HG03469 (cell line): ENCODE measurements around the gene SELPLG.
"Not testable (repeated sequence)": the region's sequence is repeated elsewhere in the genome, so short reads cannot be mapped to it uniquely, and the experiment has no call there.

ENCODE experiments used
- ATAC-seq: cut with Tn5 transposase; IDR thresholded peaks from one replicate; pipeline ENCODE4 v1.9.1; 2021; ENCODE audit warnings: mild to moderate bottlenecking, moderate library complexity, moderate number of reproducible peaks; ENCODE audit not compliant: unreplicated experiment

Gene SELPLG

DNA sequence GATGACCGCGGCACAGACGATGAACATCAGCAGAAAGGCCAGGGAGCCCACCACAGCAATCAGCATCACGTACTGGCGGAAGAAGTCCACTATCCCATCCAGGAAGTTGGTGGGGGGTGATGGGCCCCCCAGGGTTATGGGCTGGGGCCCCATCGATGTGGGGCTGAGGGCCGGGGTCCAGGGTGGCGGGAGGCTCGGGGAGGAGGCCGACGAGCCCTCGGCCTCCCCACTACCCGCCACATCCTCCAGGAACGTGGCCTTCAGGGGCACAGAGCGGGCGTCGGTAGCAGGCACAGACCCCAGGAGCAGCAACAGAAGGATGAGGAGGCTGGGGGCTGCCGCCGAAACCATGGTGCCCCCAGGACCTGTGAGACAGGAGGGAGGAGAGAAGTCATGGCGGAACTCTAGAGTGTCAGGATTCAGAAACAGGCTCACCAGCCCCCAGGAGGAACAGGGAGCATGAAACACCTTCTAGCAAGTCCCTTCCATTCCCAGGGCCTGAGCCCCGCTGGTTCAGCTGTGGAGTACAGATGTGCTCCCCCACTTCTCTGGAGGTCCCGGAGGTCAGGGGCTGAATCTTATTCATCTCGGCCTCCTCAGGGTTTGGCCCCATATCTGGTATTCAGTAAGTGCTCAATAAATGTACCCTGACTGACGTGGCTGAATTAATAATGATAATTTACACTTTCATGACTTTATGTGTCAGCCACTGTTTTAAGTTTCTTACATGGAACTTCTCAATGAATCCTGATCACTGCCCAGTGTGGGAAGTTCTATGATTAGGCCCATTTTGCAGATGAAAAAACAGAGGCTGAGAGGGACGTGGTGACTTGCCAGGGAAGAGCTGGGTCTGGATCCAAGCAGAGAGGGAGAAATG is 41.4 kb downstream of the SELPLG start:
- no peak for ATAC-seq

GRCh38 chr12:108591267-108591980 is 42.3 kb downstream of the SELPLG start:
- ATAC-seq = no peak

DNA sequence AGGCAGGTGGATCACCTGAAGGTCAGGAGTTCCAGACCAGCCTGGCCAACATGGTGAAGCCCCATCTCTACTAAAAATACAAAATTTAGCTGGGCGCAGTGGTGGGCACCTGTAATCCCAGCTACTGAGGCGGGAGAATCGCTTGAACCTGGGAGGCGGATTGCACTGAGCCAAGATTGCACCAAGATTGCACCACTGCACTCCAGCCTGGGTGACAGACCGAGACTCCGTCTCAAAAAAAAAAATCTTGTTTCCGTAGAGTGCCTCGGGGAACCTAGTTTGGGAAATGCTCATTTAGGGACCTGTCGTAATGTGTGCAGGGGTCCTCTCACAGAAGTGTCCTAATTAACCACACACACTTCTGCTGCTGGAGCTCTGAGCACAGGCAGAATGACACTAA is 43.2 kb downstream of the SELPLG start:
- not testable (repeated sequence) for ATAC-seq

DNA sequence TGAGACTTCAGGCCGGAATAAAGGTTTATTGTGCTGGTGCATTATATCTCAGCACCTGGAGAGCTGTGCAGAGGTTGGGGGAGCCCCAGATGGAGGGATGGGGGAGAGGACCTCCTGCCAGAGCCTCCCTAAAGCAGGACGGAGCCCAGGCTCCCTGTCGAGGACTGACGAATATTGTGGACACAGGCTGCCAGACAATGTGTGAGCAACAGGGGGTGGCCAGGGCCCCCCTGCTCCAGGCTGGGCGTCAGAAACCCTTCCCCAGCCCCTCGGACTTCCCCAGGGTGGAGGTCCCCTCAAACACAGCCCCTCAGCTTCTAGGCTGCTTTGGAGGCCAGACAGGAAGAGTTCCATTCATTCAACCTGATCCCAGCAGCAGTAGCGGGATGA is 43.9 kb downstream of the SELPLG start:
- no peak for ATAC-seq

DNA sequence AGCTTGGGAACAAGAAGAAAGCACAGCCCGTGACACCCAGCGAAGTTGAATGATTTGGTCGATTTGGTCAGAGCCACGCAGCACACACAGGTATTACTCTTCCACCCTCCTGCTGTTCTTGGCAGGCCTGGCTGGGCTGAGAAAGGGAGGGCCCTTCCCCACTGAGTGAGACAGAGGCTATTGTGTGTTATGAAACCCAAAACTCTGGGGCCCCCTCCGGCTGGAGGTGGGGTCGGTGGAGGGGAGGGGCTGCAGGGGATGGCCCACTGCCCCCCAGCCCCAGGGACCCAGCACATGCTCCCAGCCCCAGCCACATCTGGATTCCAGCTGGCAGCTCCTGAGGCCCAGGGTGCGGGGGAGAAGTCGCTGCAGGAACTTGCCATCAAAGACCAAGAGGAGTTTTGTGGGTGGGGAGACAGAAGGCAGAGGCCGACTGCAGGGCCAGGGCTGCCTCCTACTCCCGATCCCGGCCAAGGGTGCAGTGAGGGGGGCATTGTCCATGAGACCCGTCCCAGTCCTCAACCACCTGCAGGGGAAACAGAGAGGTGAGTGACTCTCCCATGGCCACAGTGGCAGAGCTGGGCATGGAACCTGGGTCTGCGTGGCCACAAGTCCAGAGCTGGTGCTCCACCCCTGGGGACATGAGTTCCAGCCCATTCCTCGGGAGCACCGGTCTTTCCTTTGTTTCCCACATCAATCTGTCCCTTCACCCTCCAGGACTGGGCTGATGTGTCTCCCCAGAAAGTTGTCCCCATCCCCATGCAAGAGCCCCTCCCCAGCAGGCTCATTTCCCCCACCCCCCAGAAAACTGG is 44.5 kb downstream of the SELPLG start:
- no peak for ATAC-seq

DNA sequence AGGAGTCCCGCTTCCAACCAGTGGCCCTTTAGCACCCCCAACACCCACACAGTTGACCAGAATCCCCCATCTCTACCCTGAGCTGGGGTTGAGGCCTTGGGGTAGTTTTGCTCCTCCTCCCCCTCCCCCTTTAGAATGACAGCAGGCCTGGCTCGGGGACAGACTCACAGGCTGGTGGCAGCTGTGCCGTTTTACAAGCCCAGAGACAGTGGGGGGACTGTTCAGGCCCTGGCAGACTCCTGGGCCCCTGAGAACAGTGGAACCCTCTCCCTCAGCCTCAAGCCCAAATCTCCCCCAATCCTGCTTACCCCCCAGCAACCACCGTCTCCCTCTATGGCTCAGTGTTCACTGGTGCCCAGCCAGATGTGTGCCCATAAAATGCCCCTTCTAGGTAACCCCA is 45.9 kb downstream of the SELPLG start:
- ATAC-seq = no peak

DNA sequence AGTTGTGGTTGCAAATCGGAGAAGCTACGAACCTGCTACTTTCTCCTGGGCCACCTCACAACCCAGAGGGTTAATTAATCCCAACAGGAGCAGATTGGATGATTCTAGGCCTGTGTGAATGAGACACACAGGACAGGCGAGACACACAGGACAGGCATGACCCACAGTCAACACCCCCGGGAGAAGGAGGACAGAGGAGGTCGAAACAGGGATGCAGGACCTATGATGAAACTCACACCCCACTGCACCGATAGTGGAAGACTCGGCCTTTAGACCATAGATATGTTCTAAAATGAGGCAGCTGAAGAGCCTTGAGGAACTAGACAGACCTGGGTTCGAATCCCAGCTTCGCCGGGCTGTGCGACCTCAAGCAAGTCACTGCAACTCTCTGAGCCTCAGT is 47.4 kb downstream of the SELPLG start:
- ATAC-seq = no peak

- no peak for ATAC-seq
These were observed 47.8 kb downstream of the SELPLG start for GRCh38 chr12:108585864-108586263.

- no peak for ATAC-seq
These were observed 49.1 kb downstream of the SELPLG start for GRCh38 chr12:108584456-108585065.

DNA sequence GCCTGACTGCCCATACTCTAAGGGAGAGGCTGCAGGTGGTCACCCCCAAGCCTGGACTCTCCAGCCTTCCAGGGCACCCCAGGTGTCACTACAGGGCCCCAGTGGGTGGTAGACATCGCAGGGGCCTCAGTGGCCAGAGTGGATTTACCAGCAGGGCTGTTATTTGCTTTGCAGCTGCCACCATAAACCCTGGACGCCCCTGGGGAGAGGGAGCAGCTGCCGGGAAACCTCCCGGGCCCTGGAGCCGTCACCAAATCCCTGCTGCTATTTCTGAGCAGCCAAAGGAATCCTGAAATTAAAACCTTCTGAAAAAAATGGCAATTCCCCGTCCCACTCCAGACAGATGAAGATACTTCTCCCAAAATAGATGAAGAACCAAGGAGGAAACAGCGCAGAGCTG is 49.7 kb downstream of the SELPLG start:
- ATAC-seq = no peak

GRCh38 chr12:108582978-108583770 is 50.5 kb downstream of the SELPLG start:
- ATAC-seq = no peak

DNA sequence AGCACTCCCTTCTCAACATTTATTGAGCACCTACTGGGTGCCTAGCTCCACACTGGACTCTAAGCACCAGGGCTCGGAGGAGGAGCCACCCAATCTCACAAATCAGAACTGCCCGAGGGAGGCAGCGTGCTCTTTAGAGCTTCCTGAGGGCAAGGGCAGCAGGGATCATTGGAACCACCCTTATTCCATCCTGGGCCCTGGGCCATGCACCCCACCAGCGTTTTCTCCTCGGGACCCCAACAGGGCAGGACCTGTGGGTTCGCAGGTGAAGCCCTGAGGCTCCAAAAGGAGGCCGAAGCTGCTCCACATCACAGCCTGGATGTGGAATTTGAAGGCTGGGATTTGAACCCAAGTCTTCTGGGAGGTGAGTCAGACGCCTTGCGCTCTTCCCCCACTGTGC is 51.2 kb downstream of the SELPLG start:
- no peak for ATAC-seq

DNA sequence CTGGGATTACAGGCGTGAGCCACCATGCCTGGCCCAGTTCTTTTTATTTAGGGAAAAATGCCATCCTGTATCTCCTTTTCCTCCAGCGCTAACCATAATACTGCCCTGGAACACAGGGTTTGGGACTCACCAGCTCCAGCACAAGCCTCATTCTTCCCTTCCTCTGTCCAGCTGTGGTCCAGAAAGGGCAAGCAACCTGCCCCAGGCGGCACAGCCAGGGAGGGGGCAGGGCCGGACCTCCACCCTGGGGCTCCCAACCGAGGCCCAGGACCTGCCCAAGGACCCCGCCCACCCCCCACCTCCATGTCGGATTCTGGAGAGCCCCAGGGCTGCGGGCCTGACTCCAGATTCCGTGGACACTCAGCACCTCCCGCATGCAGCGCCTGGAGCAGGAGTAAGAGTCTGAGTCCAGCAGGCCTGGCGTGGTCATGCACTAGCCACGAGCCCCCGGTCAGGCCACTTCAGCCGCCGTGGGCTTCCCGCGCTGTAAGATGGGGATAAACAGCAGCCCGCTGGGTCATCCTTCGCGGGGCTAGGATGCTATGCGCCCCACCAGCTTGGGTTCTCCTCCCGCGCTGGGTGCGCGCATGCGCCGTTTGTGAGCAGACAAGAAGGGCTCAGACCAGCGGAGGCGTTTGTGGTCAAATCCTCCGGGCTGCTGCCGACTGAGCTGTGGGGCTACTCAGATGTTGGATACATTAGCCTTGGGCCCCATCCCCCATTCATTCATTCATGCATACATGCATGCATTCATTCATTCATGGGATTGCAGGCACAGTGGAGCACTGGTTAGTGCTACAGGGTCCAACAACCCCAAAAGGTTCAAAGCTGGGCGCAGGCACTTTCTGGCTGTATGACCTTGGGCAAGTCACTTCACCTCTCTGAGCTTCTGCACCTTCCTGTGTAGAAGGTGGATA is 52.1 kb downstream of the SELPLG start:
- ATAC-seq = no peak

GRCh38 chr12:108580531-108580930 is 53.2 kb downstream of the SELPLG start:
- no peak for ATAC-seq

DNA sequence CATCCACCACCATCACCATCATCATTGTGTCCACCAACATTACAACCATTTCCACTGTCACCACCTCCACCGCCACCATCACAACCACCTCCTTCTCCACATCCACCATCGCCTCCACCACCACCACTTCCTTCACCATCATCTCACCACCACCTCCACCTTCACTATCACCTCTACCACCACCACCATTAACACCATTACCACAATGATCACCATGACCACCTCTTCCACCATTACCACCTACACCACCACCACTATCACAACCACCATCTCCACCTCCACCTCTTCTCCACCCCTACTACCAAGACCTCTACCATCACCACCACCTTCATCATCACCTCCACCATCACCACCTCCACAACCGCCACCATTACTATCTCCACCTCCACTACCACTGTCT is 54.9 kb downstream of the SELPLG start:
- ATAC-seq = no peak

- no peak for ATAC-seq
These were observed 55.4 kb downstream of the SELPLG start for GRCh38 chr12:108578264-108578663.

DNA sequence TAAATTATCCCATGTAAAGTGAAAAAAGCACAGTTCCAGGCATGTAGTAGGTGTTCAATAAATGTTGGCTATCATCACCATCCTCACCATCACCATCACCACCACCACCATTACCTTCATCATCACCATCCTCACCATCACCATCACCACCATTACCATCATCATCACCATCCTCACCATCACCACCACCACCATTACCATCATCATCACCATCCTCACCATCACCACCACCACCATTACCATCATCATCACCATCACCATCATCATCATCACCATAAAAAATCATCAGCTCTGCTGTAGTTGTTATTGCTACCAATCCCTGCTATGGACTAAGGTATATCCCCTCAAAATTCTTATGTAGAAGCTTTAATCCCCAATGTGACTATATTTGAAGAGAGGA is 56.2 kb downstream of the SELPLG start:
- no peak for ATAC-seq

DNA sequence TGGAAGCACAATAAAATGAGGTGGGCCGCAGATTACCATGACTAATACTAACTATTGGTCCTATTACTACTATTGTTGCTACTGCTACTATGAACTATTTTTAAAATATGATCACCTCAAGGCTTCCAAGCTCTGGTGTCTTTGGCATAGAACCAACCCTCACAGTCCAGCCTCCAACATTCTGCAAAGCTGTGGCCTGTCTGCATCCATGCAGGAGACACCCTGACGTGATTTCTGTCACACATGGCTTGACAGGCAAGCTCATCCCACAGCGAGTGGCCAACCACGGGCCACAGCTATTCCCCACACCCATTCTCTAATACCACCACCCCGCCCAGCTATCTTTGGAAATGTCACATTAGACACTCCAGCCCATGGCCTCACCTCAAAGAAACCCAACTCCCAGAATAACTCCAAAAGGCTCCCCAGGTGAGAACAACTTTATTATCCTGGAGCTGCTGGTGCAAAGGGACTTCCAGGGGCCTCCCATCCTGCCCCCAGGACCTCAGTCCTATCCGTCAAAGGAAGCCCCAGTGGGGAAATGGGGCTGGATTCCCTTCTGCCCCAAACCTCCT is 56.9 kb downstream of the SELPLG start:
- ATAC-seq = no peak
